Spleen (tissue), 7 donors: ENCODE data around the gene OTUD4.

ENCODE experiments used
- POLR2A ChIP-seq, 3 donors: fragments of 450-650 bp; IDR thresholded peaks; one replicate each; pipeline ENCODE4 v1.5.1; 2017; ENCODE audit warnings: antibody characterized with exemption in 3 of 3, mild to moderate bottlenecking in 1 of 3
- TF ChIP-seq, protein P1 (sequence below), 11 experiments: fragments of 200-600 bp in 7 of 11; fragments of 450-650 bp in 4 of 11; sonication (generic) in 4 of 11; IDR thresholded peaks in 8 of 11; conservative IDR thresholded peaks in 3 of 11; 1 replicate in 7 of 11; 2 replicates in 4 of 11; pipeline versions ENCODE4 v1.4.0 to v1.8.0; 2016 to 2021; ENCODE audit warnings: antibody characterized with exemption in 11 of 11, inconsistent platforms in 4 of 11, mild to moderate bottlenecking in 1 of 11
- donor health status: DM: no; HTN: no; CAD: no; lungs with moderate emphysema.
- donor health status: DM: no; HTN: no; CAD: no.
- donor health status: DM: no; HTN: no; CAD: no.

DNA sequence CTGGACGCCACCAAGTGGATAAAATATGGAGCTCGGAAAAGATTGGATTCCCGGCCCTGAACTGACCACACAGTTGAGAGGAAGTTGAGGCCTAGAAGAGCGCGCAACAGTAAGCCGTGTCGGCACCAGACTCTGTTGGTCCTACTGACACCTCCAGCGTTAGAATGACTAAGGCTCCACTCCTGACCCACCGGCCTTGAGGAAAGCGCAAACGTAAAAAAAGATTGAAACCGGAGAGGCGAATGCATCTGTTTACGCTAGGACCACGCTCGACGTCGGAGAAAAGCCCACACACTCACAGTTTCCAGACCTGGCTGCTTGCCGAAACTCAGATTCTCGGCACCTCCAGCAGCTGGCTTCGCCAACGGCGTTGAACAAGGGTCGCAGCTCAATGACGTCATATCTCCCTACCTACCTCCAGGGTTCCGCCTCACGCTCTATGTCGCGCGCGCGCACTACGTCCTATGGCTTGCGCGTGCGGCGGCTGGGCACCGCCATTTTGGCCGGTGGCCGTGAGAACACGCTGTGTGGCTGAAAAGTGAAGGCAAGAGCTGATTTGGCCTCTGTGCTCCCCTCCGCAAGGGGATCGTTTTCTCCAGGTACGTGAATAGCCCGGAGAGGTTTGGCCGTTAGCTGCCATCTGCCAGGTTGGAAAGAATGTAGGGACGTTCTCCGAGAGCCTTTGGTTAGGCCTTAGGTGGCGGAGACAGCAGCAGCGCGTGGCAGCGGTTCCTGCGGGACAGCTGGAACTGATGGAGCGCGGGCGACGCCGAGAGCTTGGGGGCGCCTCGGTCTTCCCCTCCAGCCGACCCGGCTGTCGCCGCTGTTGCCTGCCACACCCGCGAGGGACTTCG is 82.3 kb downstream of the OTUD4 start, which contains the start of the genes ABCE1 and ANAPC10:
- TF ChIP-seq, protein P1, sequence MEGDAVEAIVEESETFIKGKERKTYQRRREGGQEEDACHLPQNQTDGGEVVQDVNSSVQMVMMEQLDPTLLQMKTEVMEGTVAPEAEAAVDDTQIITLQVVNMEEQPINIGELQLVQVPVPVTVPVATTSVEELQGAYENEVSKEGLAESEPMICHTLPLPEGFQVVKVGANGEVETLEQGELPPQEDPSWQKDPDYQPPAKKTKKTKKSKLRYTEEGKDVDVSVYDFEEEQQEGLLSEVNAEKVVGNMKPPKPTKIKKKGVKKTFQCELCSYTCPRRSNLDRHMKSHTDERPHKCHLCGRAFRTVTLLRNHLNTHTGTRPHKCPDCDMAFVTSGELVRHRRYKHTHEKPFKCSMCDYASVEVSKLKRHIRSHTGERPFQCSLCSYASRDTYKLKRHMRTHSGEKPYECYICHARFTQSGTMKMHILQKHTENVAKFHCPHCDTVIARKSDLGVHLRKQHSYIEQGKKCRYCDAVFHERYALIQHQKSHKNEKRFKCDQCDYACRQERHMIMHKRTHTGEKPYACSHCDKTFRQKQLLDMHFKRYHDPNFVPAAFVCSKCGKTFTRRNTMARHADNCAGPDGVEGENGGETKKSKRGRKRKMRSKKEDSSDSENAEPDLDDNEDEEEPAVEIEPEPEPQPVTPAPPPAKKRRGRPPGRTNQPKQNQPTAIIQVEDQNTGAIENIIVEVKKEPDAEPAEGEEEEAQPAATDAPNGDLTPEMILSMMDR (IDR thresholded peaks at IDR 0.05 in 8 of 11, conservative IDR thresholded peaks at IDR 0.05 in 3 of 11): peak in 3 of 11 experiments; percentile 23 to 37 (median 27)
- TF ChIP-seq POLR2A (IDR thresholded peaks at IDR 0.05): peak in 2 of 3 donors; percentile 31 to 38
